Esophagus muscularis mucosa (tissue), 4 donors: ENCODE results near the gene TCF7L2. TPM values are rescaled to one million over a fixed set of nuclear protein-coding genes. Genes with fewer than 3 reads are reported as not detected.

Experiments used
- DNase-seq: peaks from one replicate; pipeline ENCODE4 v3.0.0-alpha.2; 2017; ENCODE audit errors: extremely low spot score
- H3K27ac ChIP-seq, 4 donors: fragments of 200-600 bp; sonication (generic); replicated peaks in 1 of 4; 1 replicate in 3 of 4; 2 replicates in 1 of 4; pipeline ENCODE4 v1.5.1; 2016 to 2019; ENCODE audit warnings: mild to moderate bottlenecking in 1 of 4
- H3K27me3 ChIP-seq, 4 donors: fragments of 200-600 bp; sonication (generic); one replicate each; pipeline versions ENCODE4 v1.5.1 to v1.6.0; 2016 to 2019
- H3K36me3 ChIP-seq, 4 donors: fragments of 200-600 bp; sonication (generic); one replicate each; pipeline ENCODE4 v1.5.1; 2016 to 2019
- H3K4me1 ChIP-seq, 4 donors: fragments of 200-600 bp; sonication (generic); one replicate each; pipeline ENCODE4 v1.5.1; 2016 to 2019
- H3K4me3 ChIP-seq, 4 donors: fragments of 200-600 bp; sonication (generic); 1 replicate in 2 of 4; 2 replicates in 2 of 4; pipeline ENCODE4 v1.5.1; 2016 to 2019; ENCODE audit warnings: mild to moderate bottlenecking in 4 of 4, moderate library complexity in 1 of 4
- H3K9me3 ChIP-seq, 4 donors: fragments of 200-600 bp; sonication (generic); 1 replicate in 3 of 4; 2 replicates in 1 of 4; pipeline ENCODE4 v1.5.1; 2016 to 2019
- EP300 ChIP-seq: sonication (generic); formaldehyde crosslinking; IDR thresholded peaks from one replicate; pipeline ENCODE4 v1.6.1; 2017; ENCODE audit warnings: antibody characterized with exemption
- POLR2AphosphoS5 ChIP-seq, 2 donors: sonication (generic); formaldehyde crosslinking; IDR thresholded peaks; one replicate each; pipeline ENCODE4 v1.6.1; 2017; ENCODE audit warnings: antibody characterized with exemption in 2 of 2
- WGBS: methylation state at CpG from one replicate; pipeline ENCODE4 v1.1.5; 2018; 5-methylcytosine and 5-hydroxymethylcytosine counted together
- intact Hi-C: fragments of 100-400 bp; cut with DNase I; formaldehyde crosslinking; loops from one replicate; pipeline ENCODE4 v1.15.1; 2023
- total RNA-seq, 4 donors: library from RNA; depleted of rRNA; stranded (reverse); fragments of >200 nt; gene quantifications; one replicate each; pipeline versions ENCODE4 v1.1.0 to v1.2.1, GENCODE V29; 2016
- TF ChIP-seq, protein P1 (sequence below), 3 experiments: fragments of 200-600 bp in 2 of 3; fragments of 450-650 bp in 1 of 3; sonication (generic) in 2 of 3; IDR thresholded peaks; one replicate each; pipeline ENCODE4 v1.5.1; 2017 to 2019; ENCODE audit warnings: antibody characterized with exemption in 3 of 3, mild to moderate bottlenecking in 2 of 3, moderate library complexity in 1 of 3

The TCF7L2 gene
- total RNA-seq, 4 donors from 2014 or later = 7.8 to 24.1 (median 19.2) TPM

DNA sequence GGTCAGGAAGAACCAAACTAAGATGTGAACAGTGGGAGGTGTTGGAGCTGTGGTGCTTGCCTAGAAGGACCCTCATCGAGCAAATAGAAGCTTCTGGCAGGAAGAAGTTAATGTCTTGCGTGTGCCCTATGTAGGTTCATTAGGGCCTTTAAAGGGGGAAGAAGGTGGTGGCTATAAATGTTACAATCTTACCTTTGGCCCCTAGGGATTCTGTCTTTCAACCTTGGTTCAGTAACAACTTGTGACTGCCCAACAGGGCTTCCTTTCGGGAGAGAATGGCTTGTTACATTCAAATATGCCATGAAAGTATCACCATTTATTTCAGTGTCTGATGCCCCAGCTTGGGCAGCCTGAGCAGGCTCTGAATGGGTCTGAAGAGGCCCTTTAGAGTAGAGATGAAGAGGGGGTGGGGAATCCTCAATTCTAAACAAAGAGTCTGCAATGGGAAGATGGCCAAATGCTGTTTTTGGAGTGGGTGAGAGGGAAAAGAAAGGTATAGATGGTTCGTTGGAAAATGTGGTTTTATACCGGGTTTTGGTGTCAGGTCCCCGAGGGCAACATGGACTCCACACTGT, 108.0 kb downstream of the TCF7L2 start:
- H3K4me3 ChIP-seq = peak overlapping the region in 2 of 4 donors; percentile 30 to 31

DNA sequence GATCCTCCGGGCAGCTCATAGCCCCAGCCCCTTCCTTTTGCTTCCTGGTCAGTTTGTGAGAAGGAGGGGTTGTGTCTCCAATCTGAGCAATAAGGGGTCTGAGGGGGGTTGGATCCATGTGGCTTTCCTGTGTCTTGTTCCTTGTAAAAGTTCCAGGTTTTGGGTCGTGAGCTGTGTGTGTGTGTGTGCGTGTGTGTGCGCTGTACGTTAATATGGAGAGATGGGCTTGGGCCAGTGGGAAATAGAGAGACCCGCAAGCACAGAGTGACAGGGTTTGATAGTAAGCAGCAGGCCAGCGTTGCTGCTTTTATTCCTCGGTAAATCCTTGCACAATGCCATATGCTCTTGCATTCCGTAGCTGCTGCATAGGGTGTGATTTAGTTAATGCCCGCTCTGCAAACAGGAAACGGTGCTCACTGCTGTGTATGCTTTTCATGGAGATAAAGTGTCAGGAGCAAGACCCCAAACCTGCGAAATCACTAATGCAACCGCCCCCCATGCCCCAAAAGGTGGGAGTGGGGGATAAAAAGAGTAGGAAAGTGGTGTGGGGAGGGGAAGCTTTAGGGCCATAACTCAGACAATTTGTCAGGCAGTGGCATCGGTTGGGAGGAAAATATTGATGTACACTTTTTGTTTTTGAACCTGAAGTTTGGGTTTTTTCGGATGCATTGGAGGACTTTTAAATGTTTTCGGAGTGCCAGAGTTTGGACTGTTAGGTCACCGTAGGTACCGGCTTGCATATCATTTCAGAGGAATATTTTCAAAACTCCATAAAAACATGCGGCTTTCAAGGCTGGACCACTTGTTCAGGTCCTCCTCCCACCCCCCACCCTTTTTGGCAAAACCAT, 108.7 kb downstream of the TCF7L2 start:
- Histone ChIP-seq H3K4me1 (peaks cover 52 to 85% (median 71%) of the 10 kb centered on the region in 4 donors), H3K4me3 (peak overlapping the region; percentile 30 to 48 (median 36)), H3K27me3 (no peaks in the 10 kb centered on the region), H3K36me3 (no peaks in the 10 kb centered on the region), H3K9me3 (no peaks in the 10 kb centered on the region), H3K27ac (peak overlapping the region; percentile 64 to 72 (median 66))
- TF ChIP-seq EP300 (no peak), POLR2AphosphoS5 (IDR thresholded peaks at IDR 0.05) (peak in 1 of 2 donors; percentile 73)
- WGBS = 38% methylated on average over 18 of the region's 19 CpGs
- intact Hi-C loops = loop anchor here (10.0 kb wide), 1 partner anchor 104 kb away; the partner anchor contains the start of gene TCF7L2
- no peak for DNase-seq

More for the DNA sequence above, 108.0 kb downstream of the TCF7L2 start:
- peak overlapping the region; percentile 64 to 72 (median 66) for H3K27ac ChIP-seq
- H3K4me1 ChIP-seq = peaks cover 49 to 85% (median 71%) of the 10 kb centered on the region in 4 donors
- H3K27me3 ChIP-seq = no peaks in the 10 kb centered on the region
- intact Hi-C loops = loop anchor here (10.0 kb wide), 1 partner anchor 103 kb away; the partner anchor contains the start of gene TCF7L2
- no peaks in the 10 kb centered on the region for H3K36me3 ChIP-seq
- no peak for TF ChIP-seq POLR2AphosphoS5 (IDR thresholded peaks at IDR 0.05)
- no peak for DNase-seq
- 61% methylated on average over 6 of the region's 6 CpGs for WGBS
- H3K9me3 ChIP-seq = no peaks in the 10 kb centered on the region

DNA sequence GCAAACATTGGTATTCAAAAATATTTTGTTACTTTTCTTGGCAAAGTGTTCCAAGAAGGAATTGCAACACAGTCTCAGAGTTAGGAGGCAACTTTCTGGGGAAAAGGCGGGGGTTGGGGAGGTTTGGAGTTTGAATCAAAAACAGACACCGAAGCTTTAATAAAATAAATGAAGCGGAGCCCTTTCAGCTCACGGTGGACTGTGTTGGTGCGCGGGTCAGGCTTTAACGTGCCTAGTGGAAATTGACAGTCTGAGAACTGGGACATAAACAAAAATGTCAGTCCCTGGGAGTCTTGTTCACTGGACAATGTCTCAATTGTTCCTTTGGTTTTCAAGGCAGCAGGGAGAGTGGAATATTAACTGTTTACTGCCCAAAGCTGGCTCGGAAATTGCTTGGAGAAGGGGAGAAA, 109.3 kb downstream of the TCF7L2 start:
- Histone ChIP-seq H3K27me3 (no peaks in the 10 kb centered on the region), H3K4me1 (peaks cover 52 to 86% (median 73%) of the 10 kb centered on the region in 4 donors), H3K4me3 (peak overlapping the region; percentile 30 to 48 (median 36)), H3K27ac (peak overlapping the region; percentile 64 to 72 (median 66)), H3K9me3 (no peaks in the 10 kb centered on the region), H3K36me3 (no peaks in the 10 kb centered on the region)
- intact Hi-C loops = loop anchor here (10.0 kb wide), 1 partner anchor 105 kb away; the partner anchor contains the start of gene TCF7L2
- WGBS = 24% methylated on average over 8 of the region's 8 CpGs
- no peak for DNase-seq
- TF ChIP-seq, protein P1, sequence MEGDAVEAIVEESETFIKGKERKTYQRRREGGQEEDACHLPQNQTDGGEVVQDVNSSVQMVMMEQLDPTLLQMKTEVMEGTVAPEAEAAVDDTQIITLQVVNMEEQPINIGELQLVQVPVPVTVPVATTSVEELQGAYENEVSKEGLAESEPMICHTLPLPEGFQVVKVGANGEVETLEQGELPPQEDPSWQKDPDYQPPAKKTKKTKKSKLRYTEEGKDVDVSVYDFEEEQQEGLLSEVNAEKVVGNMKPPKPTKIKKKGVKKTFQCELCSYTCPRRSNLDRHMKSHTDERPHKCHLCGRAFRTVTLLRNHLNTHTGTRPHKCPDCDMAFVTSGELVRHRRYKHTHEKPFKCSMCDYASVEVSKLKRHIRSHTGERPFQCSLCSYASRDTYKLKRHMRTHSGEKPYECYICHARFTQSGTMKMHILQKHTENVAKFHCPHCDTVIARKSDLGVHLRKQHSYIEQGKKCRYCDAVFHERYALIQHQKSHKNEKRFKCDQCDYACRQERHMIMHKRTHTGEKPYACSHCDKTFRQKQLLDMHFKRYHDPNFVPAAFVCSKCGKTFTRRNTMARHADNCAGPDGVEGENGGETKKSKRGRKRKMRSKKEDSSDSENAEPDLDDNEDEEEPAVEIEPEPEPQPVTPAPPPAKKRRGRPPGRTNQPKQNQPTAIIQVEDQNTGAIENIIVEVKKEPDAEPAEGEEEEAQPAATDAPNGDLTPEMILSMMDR (IDR thresholded peaks at IDR 0.05) = no peak
- TF ChIP-seq POLR2AphosphoS5 (IDR thresholded peaks at IDR 0.05) = peak in 1 of 2 donors; percentile 18
- no peak for TF ChIP-seq EP300

DNA sequence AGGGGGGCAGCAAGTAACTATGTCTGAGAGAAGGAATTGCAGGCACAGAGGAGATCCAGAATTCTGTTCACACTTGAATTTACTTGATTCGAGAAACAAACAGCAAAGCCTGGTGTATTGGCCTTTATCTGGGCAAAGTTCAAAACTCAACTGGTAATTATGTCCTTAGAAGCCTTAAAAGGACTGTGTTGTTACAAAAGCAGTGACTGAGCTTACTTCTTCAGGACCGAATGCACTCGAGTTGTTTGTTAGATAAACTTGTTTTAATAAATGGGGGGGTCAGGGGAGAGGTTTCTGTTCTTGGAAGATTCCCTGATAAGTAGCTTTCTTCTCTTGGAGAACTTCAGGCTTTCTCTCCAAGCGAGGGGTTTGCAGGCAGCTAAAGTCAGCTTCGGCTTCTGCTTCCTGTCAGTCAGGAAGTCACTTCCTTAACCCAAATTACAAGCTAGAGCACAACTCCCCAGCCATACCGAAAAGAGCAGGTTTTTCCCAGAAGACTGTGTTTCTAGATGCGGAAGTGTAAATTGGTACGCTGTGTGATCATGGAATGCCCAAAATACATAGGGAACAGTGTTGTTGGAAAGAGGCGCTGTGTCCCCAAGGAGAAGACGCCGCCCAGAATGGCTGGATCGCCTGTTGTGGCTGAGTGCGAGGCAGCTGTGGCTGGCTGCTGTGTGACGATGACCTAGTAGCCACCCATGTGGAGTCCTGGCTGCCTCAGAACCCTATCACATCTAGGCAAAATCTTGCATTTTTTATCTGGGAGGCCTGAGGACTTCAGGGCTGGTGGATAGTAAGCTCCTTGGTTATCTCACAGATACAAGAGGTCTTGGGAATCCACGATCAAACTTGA, 110.4 kb downstream of the TCF7L2 start:
- 46% methylated on average over 15 of the region's 15 CpGs for WGBS
- no peaks in the 10 kb centered on the region for H3K27me3 ChIP-seq
- peak overlapping the region; percentile 64 to 72 (median 66) for H3K27ac ChIP-seq
- peak overlapping the region; percentile 13 to 48 (median 36) for H3K4me3 ChIP-seq
- no peak for DNase-seq
- TF ChIP-seq POLR2AphosphoS5 (IDR thresholded peaks at IDR 0.05) = peak; percentile 24 to 49
- TF ChIP-seq, protein P1 (IDR thresholded peaks at IDR 0.05) = no peak
- no peaks in the 10 kb centered on the region for H3K9me3 ChIP-seq
- peaks cover 52 to 97% (median 83%) of the 10 kb centered on the region in 4 donors for H3K4me1 ChIP-seq
- no peaks in the 10 kb centered on the region for H3K36me3 ChIP-seq
- intact Hi-C loops = no loop called here

DNA sequence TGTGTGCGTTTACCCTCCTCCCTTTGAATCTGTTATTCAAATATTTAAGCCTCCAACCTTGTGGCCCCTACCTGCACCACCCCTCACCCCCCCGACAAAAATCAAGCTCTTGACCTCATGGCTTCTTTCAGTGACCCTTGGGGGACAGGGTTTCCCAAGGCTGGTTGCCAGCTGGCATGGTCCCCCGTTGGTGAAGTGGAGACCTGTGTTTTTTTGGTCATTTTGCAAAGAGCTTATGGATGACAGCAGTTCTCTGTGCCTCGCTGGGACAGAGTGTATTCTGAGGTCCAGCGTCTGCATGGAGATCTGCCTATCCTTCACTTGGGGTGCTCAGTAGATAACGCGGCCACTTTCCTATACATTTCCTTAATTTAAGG, 111.0 kb downstream of the TCF7L2 start:
- Histone ChIP-seq H3K4me3 (peak overlapping the region in 2 of 4 donors; percentile 41 to 48), H3K9me3 (no peaks in the 10 kb centered on the region), H3K36me3 (no peaks in the 10 kb centered on the region), H3K27ac (peak overlapping the region; percentile 64 to 72 (median 66)), H3K27me3 (no peaks in the 10 kb centered on the region), H3K4me1 (peaks cover 52 to 96% (median 84%) of the 10 kb centered on the region in 4 donors)
- TF ChIP-seq, protein P1 (IDR thresholded peaks at IDR 0.05) = no peak
- TF ChIP-seq POLR2AphosphoS5 (IDR thresholded peaks at IDR 0.05) = no peak
- intact Hi-C loops = no loop called here
- DNase-seq = no peak
- WGBS = 87% methylated on average over 7 of the region's 7 CpGs
